RWPE2 (cell line): ENCODE measurements around the gene GREB1L.

Experiments used
- ATAC-seq: fragments of 200-7000 bp; cut with Tn5 transposase; 3 replicates; pipeline ENCODE4 v1.9.1; 2021; ENCODE audit warnings: low read depth
- DNase-seq: peaks from one replicate; pipeline ENCODE4 v3.0.0-alpha.2; 2020; ENCODE audit warnings: low spot score
- H3K27ac ChIP-seq: fragments of 450-650 bp; 2 replicates; pipeline ENCODE4 v1.5.1; 2017; ENCODE audit warnings: mild to moderate bottlenecking; ENCODE audit not compliant: poor library complexity, severe bottlenecking
- H3K27me3 ChIP-seq: fragments of 250-450 bp; sonication (Bioruptor Pico); 2 replicates; pipeline ENCODE4 v1.5.1; 2021; ENCODE audit warnings: mild to moderate bottlenecking, moderate library complexity; ENCODE audit not compliant: insufficient read depth, poor library complexity, severe bottlenecking
- H3K36me3 ChIP-seq: fragments of 250-450 bp; sonication (Bioruptor Pico); 2 replicates; pipeline ENCODE4 v1.5.1; 2020; ENCODE audit warnings: low read depth, mild to moderate bottlenecking, moderate library complexity
- H3K4me1 ChIP-seq: fragments of 250-450 bp; sonication (Bioruptor Pico); 2 replicates; pipeline ENCODE4 v1.5.1; 2021; ENCODE audit warnings: mild to moderate bottlenecking, moderate library complexity; ENCODE audit not compliant: insufficient read depth, poor library complexity, severe bottlenecking
- H3K4me3 ChIP-seq: fragments of 250-450 bp; sonication (Bioruptor Pico); 2 replicates; pipeline ENCODE4 v1.5.1; 2021; ENCODE audit warnings: mild to moderate bottlenecking, moderate library complexity; ENCODE audit not compliant: severe bottlenecking
- H3K9me3 ChIP-seq: fragments of 250-450 bp; sonication (Bioruptor Pico); 2 replicates; pipeline ENCODE4 v1.5.1; 2021; ENCODE audit warnings: mild to moderate bottlenecking, moderate library complexity; ENCODE audit not compliant: severe bottlenecking
- TF ChIP-seq, protein P1 (sequence below): fragments of 450-650 bp; IDR thresholded peaks from one replicate; pipeline ENCODE4 v1.5.1; 2017; ENCODE audit warnings: mild to moderate bottlenecking, moderate library complexity; ENCODE audit not compliant: poor library complexity, severe bottlenecking

Gene GREB1L

DNA sequence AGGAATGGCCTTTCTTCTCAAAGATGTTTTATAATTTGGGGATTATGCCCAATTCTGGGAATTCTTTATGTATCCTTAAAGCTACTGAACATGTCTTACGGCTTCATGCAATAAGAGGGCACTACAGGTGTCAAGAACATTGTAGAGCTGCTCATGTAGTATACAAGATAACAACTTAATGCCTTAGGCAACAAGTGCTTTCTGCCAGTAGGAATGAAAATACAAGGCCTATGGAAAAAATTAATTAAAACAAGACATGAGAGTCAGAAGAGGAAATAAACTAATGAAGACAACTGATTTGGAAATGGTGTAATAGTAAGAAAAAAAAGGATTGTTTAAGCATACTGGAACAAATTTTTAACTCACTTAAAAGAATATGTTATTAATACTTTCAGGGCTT lies 27.3 kb downstream of the GREB1L start:
- TF ChIP-seq, protein P1, sequence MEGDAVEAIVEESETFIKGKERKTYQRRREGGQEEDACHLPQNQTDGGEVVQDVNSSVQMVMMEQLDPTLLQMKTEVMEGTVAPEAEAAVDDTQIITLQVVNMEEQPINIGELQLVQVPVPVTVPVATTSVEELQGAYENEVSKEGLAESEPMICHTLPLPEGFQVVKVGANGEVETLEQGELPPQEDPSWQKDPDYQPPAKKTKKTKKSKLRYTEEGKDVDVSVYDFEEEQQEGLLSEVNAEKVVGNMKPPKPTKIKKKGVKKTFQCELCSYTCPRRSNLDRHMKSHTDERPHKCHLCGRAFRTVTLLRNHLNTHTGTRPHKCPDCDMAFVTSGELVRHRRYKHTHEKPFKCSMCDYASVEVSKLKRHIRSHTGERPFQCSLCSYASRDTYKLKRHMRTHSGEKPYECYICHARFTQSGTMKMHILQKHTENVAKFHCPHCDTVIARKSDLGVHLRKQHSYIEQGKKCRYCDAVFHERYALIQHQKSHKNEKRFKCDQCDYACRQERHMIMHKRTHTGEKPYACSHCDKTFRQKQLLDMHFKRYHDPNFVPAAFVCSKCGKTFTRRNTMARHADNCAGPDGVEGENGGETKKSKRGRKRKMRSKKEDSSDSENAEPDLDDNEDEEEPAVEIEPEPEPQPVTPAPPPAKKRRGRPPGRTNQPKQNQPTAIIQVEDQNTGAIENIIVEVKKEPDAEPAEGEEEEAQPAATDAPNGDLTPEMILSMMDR, result no peak
- Histone ChIP-seq H3K4me3 (no peak overlapping the region), H3K36me3 (no peaks in the 10 kb centered on the region), H3K27me3 (no peaks in the 10 kb centered on the region), H3K4me1 (no peaks in the 10 kb centered on the region), H3K9me3 (no peaks in the 10 kb centered on the region), H3K27ac (no peak overlapping the region)
- DNase-seq, result no peak
- ATAC-seq, result no peak

DNA sequence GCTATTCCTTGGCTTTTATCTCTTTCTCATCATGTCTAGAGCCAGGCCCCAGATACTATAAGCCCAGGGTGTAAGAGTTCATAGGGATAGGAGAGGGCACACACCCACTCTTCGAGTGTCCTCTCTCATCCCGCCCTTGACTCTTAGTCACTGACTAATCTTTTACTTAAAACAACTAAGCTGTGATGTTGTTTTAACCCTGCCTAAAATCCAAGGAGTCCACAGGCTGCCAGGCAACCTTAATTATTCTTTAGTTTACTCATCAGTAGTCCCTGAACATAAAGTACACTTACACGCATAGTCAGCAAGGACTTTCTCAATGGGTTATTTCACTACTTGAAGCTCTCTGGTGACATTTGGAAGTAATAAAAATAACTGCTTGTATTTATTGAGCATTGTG lies 28.4 kb downstream of the GREB1L start:
- DNase-seq (no peak), ATAC-seq (0 out of 3 replicates have a peak, but pooled peaks have one; percentile 19)
- Histone ChIP-seq H3K4me3 (no peak overlapping the region), H3K4me1 (no peaks in the 10 kb centered on the region), H3K27ac (no peak overlapping the region), H3K9me3 (no peaks in the 10 kb centered on the region), H3K36me3 (no peaks in the 10 kb centered on the region), H3K27me3 (no peaks in the 10 kb centered on the region)
- TF ChIP-seq, protein P1, result no peak

DNA sequence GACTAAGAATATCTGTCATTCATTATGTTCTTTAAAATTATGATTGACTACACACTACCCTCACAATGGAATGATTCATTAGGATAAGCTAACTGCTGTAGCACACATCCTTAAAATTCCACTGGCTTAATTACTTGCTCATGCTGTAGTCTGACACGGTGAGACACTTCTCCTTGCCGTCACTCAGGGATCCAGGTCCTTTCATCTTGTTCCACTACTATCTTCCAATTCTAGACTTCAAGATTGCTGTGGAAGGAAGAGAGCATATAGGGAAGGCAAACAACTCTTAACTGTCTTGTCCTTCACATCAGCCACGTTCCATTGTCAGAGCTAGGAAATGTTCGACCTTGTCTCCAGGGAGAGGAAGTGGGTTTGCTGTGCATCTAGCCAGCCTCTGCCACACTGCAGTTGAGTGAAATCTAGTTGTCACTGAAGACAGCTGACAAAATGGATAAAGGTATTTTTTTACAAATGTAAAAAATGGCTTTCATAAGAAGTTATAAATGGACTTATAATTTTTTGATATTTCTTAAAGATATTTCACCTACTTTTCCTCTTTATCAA lies 30.1 kb downstream of the GREB1L start:
- DNase-seq (no peak), ATAC-seq (no peak)
- H3K27me3 ChIP-seq, result no peaks in the 10 kb centered on the region
- no peaks in the 10 kb centered on the region for H3K9me3 ChIP-seq
- TF ChIP-seq, protein P1, result no peak
- H3K36me3 ChIP-seq, result no peaks in the 10 kb centered on the region
- H3K4me3 ChIP-seq, result no peak overlapping the region
- H3K27ac ChIP-seq, result no peak overlapping the region
- H3K4me1 ChIP-seq, result no peaks in the 10 kb centered on the region

GRCh38 chr18:21273568-21273967 lies 31.5 kb downstream of the GREB1L start:
- DNase-seq, result no peak

DNA sequence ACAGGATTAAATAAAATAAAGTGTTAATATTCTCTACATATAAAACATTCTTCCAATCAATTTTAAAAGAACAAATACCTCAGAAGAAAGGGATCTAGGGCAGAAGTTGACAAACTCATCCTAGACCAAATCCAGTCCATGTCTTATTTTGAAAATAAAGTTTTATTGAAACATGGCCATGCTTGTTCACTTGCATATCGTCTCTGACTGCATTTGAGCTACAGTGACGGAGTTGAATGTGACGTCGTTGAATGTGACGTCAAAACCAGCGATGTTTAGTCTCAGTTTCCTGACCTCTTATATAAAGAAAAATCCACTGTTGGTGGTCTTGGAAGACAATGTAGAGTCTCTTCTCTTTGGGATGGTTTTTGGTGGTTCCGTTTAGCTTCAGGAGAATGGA lies 33.6 kb downstream of the GREB1L start:
- ATAC-seq (no peak), DNase-seq (no peak)
- H3K36me3 ChIP-seq, result no peaks in the 10 kb centered on the region
- H3K27me3 ChIP-seq, result no peaks in the 10 kb centered on the region
- TF ChIP-seq, protein P1, result no peak
- H3K9me3 ChIP-seq, result no peaks in the 10 kb centered on the region
- no peak overlapping the region for H3K4me3 ChIP-seq
- no peaks in the 10 kb centered on the region for H3K4me1 ChIP-seq
- no peak overlapping the region for H3K27ac ChIP-seq

More at GRCh38 chr18:21273568-21273967, 31.5 kb downstream of the GREB1L start:
- no peak for ATAC-seq
- H3K9me3 ChIP-seq, result no peaks in the 10 kb centered on the region
- H3K27me3 ChIP-seq, result no peaks in the 10 kb centered on the region
- H3K4me1 ChIP-seq, result no peaks in the 10 kb centered on the region
- TF ChIP-seq, protein P1, result no peak
- H3K27ac ChIP-seq, result no peak overlapping the region
- no peak overlapping the region for H3K4me3 ChIP-seq
- H3K36me3 ChIP-seq, result no peaks in the 10 kb centered on the region
